Right lobe of liver (tissue), 6 donors: Measurements from ENCODE around the gene HCN1. TPM values are rescaled to one million over a fixed set of nuclear protein-coding genes. Genes with fewer than 3 reads are reported as not detected.

Experiments used
- ATAC-seq, 4 donors: fragments of 200-7000 bp; cut with Tn5 transposase; one replicate each; pipeline ENCODE4 v1.9.1; 2020; ENCODE audit warnings: mild to moderate bottlenecking in 4 of 4, moderate library complexity in 4 of 4
- DNase-seq, 3 donors: peaks; one replicate each; pipeline ENCODE4 v3.0.0-alpha.2; 2020
- H3K27ac ChIP-seq, 3 donors: fragments of 200-600 bp; one replicate each; pipeline ENCODE4 v1.8.0; 2022
- H3K27me3 ChIP-seq, 2 donors: fragments of 200-600 bp; one replicate each; pipeline ENCODE4 v1.8.0; 2022
- H3K36me3 ChIP-seq, 4 donors: fragments of 200-600 bp; sonication (generic) in 1 of 4; one replicate each; pipeline versions ENCODE4 v1.5.1 to v1.8.0; 2017 to 2022; ENCODE audit warnings: control low read depth in 1 of 4
- H3K4me1 ChIP-seq, 4 donors: fragments of 200-600 bp; sonication (generic) in 1 of 4; one replicate each; pipeline versions ENCODE4 v1.5.1 to v1.8.0; 2017 to 2022; ENCODE audit warnings: control low read depth in 1 of 4
- H3K4me3 ChIP-seq, 3 donors: fragments of 200-600 bp; one replicate each; pipeline ENCODE4 v1.8.0; 2022
- H3K9me3 ChIP-seq, 4 donors: fragments of 200-600 bp; sonication (generic) in 1 of 4; one replicate each; pipeline versions ENCODE4 v1.5.1 to v1.8.0; 2017 to 2022; ENCODE audit warnings: control low read depth in 1 of 4
- CTCF ChIP-seq, 4 donors: fragments of 200-600 bp in 3 of 4; fragments of 450-650 bp in 1 of 4; IDR thresholded peaks; one replicate each; pipeline versions ENCODE4 v1.5.1 to v1.8.0; 2016 to 2022; ENCODE audit warnings: antibody characterized with exemption in 4 of 4, mild to moderate bottlenecking in 2 of 4
- POLR2A ChIP-seq: fragments of 450-650 bp; IDR thresholded peaks from one replicate; pipeline ENCODE4 v1.6.1; 2017; ENCODE audit warnings: antibody characterized with exemption, mild to moderate bottlenecking
- WGBS: methylation state at CpG from one replicate; pipeline ENCODE4 v1.1.6; 2018; ENCODE audit warnings: low coverage, low lambda C conversion rate; ENCODE audit not compliant: insufficient coverage; ENCODE audit errors: missing lambda C conversion rate; 5-methylcytosine and 5-hydroxymethylcytosine counted together
- intact Hi-C, 2 donors: fragments of 100-400 bp; cut with DNase I; formaldehyde crosslinking; loops; one replicate each; pipeline versions ENCODE4 v1.11.2 to v1.14.1; 2022
- long read RNA-seq: library from polyadenylated mRNA; unstranded; transcript quantifications from one replicate; pipeline ENCODE4 v2.0.0, GENCODE V29; 2019
- total RNA-seq, 6 experiments: library from RNA; depleted of rRNA in 2 of 6; stranded (reverse); fragments of >200 nt in 2 of 6; fragmentation: NEBNext Ultra II Directional in 3 of 6; extraction: Animal tissue kit (Norgen Biotek cat#: 25700) in 3 of 6; gene quantifications; one replicate each; pipeline versions ENCODE4 v1.1.0 to v1.2.4, GENCODE V29; 2016 to 2023
- donor health status: DM: no; HTN: yes; CAD: no.
- donor health status: DM: no; HTN: no; CAD: no.
- donor health status: DM: no; HTN: no; CAD: no.
- donor health status: DM: no; HTN: yes; CAD: no.
- donor health status: DM: no; HTN: yes; CAD: no.

HCN1 gene
- under 1 TPM in 2 of 6 experiments, not detected in 4; 0.09 to 0.12 TPM for total RNA-seq
- long read RNA-seq, result 0 reads

- peaks cover 0 to 14% of the 10 kb centered on the region in 2 donors for H3K27me3 ChIP-seq
- peaks cover 0 to 6% (median 0%) of the 10 kb centered on the region in 4 donors for H3K4me1 ChIP-seq
- TF ChIP-seq CTCF (IDR thresholded peaks at IDR 0.05) (peak; percentile 65 to 83 (median 76)), POLR2A (no peak)
- 40% methylated on average over 13 of the region's 46 CpGs for WGBS
- no peak within 1 kb of the TSS for H3K27ac ChIP-seq
- peak; percentile 76 to 86 (median 83) for DNase-seq
- ATAC-seq, result peak; percentile 100
- H3K4me3 ChIP-seq, result peak within 1 kb of the TSS in 1 of 3 donors; percentile 28
- H3K9me3 ChIP-seq, result no peaks in the 10 kb centered on the region
- intact Hi-C loops, result no loop called here
- H3K36me3 ChIP-seq, result no peaks in the 10 kb centered on the region
These were observed at the start of gene HCN1 for GRCh38 chr5:45696206-45696836. HCN1 (minus strand) TSS chr5:45696380.

GRCh38 chr5:45741110-45741509 lies 44.9 kb upstream of the HCN1 start:
- WGBS, result 16% methylated on average over 5 of the region's 5 CpGs
- Histone ChIP-seq H3K4me3 (no peak overlapping the region), H3K9me3 (no peaks in the 10 kb centered on the region), H3K27me3 (no peaks in the 10 kb centered on the region), H3K27ac (no peak overlapping the region), H3K36me3 (no peaks in the 10 kb centered on the region), H3K4me1 (no peaks in the 10 kb centered on the region)
- TF ChIP-seq CTCF (IDR thresholded peaks at IDR 0.05) (no peak), POLR2A (no peak)
- ATAC-seq, result no peak
- intact Hi-C loops, result no loop called here
- DNase-seq, result no peak

- no peak for ATAC-seq
- Histone ChIP-seq H3K27me3 (no peaks in the 10 kb centered on the region), H3K9me3 (no peaks in the 10 kb centered on the region), H3K27ac (no peak overlapping the region), H3K4me1 (no peaks in the 10 kb centered on the region), H3K4me3 (no peak overlapping the region), H3K36me3 (no peaks in the 10 kb centered on the region)
- TF ChIP-seq POLR2A (no peak), CTCF (IDR thresholded peaks at IDR 0.05) (no peak)
- no peak for DNase-seq
- intact Hi-C loops, result no loop called here
- 45% methylated on average over 5 of the region's 5 CpGs for WGBS
These were observed 41.0 kb upstream of the HCN1 start for GRCh38 chr5:45737153-45737552.

GRCh38 chr5:45725537-45725936 lies 29.4 kb upstream of the HCN1 start:
- DNase-seq (no peak), ATAC-seq (no peak)
- Histone ChIP-seq H3K27me3 (no peaks in the 10 kb centered on the region), H3K36me3 (no peaks in the 10 kb centered on the region), H3K9me3 (no peaks in the 10 kb centered on the region), H3K4me3 (no peak overlapping the region), H3K4me1 (no peaks in the 10 kb centered on the region), H3K27ac (no peak overlapping the region)
- TF ChIP-seq CTCF (IDR thresholded peaks at IDR 0.05), result no peak
- no peak for TF ChIP-seq POLR2A
- WGBS, result 34% methylated on average over 3 of the region's 3 CpGs
- intact Hi-C loops, result no loop called here
